ENCODE measurements around the gene TRIM75. TPM values are rescaled to one million over a fixed set of nuclear protein-coding genes. Genes with fewer than 3 reads are reported as not detected.
"Not testable (repeated sequence)": the region's sequence is repeated elsewhere in the genome, so short reads cannot be mapped to it uniquely, and the experiment has no call there.

TRIM75 gene
- total and polyA plus RNA-seq, 9 donors, result not detected

DNA sequence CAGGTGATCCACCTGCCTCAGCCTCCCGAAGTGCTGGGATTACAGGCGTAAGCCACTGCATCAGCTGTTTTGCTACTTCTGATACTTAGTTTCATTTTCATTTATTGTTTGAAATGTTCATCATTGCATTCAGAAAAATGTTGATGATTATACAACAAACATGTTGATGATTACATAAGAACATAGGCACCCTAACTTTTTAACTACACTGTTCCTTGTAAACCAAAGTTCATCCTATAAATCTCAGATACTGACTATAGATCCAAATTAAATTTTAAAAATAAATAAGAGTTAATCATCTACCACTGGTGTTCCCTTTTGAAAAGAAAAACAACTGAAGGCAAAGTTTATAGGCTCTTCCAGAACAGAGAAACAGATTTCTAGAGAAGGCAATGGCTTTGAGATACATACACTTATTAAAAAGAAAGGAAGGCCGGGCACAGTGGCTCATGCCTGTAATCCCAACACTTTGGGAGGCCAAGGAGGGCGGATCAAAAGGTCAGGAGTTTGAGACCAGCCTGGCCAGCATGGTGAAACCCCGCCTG is 23.4 kb downstream of the TRIM75 start:
- no peaks in the 10 kb centered on the region for H3K27me3 ChIP-seq
- 87 to 97% (median 96%) methylated on average over 5 of the region's 5 CpGs for WGBS, 3 donors
- no peaks in the 10 kb centered on the region for H3K9me3 ChIP-seq
- DNase-seq, result no peak
- peaks cover 2% of the 10 kb centered on the region for H3K4me1 ChIP-seq (ENCODE audit: insufficient read depth)
- intact Hi-C loops (cut with DNase I), result no loop called here
- TF ChIP-seq EP300 (IDR thresholded peaks at IDR 0.05) (no peak), POLR2A (IDR thresholded peaks at IDR 0.05) (no peak)
- TF ChIP-seq, protein P1, sequence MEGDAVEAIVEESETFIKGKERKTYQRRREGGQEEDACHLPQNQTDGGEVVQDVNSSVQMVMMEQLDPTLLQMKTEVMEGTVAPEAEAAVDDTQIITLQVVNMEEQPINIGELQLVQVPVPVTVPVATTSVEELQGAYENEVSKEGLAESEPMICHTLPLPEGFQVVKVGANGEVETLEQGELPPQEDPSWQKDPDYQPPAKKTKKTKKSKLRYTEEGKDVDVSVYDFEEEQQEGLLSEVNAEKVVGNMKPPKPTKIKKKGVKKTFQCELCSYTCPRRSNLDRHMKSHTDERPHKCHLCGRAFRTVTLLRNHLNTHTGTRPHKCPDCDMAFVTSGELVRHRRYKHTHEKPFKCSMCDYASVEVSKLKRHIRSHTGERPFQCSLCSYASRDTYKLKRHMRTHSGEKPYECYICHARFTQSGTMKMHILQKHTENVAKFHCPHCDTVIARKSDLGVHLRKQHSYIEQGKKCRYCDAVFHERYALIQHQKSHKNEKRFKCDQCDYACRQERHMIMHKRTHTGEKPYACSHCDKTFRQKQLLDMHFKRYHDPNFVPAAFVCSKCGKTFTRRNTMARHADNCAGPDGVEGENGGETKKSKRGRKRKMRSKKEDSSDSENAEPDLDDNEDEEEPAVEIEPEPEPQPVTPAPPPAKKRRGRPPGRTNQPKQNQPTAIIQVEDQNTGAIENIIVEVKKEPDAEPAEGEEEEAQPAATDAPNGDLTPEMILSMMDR (IDR thresholded peaks at IDR 0.05), result no peak
- no peaks in the 10 kb centered on the region for H3K36me3 ChIP-seq
- H3K27ac ChIP-seq, result no peak overlapping the region
- no peak overlapping the region for H3K4me3 ChIP-seq

DNA sequence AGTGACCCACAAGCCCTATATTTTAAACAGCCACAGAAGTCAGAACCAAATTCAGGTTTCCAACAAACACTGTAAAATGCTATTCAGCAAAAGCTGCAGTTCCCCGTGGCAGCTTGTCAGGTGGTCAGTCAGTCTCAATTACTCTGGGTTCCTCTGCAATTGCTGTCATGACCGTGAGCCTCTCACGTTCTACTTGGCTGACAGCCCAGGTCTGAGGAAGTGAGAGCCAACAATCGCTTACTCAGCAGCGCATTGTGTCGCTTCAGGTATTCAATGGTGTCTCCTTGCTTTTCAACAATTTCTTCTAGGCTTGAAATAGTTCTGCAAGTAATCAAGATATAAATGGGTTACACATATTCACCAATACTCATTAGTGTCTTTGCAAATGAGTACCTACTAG is 25.8 kb downstream of the TRIM75 start:
- WGBS, 3 donors, result 32 to 45% (median 36%) methylated on average over 6 of the region's 6 CpGs
- Histone ChIP-seq H3K27ac (no peak overlapping the region), H3K9me3 (no peaks in the 10 kb centered on the region), H3K36me3 (no peaks in the 10 kb centered on the region), H3K27me3 (no peaks in the 10 kb centered on the region), H3K4me3 (no peak overlapping the region), H3K4me1 (ENCODE audit: insufficient read depth) (no peaks in the 10 kb centered on the region)
- intact Hi-C loops (cut with DNase I), result no loop called here
- DNase-seq, result no peak
- no peak for TF ChIP-seq POLR2A (IDR thresholded peaks at IDR 0.05)

DNA sequence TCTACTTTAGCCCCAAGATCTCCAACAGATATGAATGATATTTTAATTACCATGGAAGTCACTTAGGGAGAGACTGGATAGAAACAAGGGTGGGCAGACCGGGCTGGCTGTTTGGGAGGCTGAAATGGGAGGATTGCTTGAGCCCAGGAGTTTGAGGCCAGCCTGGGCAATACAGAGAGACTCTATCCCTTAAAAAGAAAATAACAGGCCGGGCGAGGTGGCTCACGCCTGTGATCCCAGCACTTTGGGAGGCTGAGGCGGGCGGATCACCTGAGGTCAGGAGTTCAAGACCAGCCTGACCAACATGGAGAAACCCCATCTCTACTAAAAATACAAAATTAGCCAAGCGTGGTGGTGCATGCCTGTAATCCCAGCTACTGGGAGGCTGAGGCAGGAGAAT is 31.1 kb downstream of the TRIM75 start:
- 93 to 98% (median 98%) methylated on average over 7 of the region's 7 CpGs for WGBS, 3 donors
- intact Hi-C loops (cut with DNase I); H3K4me1 ChIP-seq (ENCODE audit: insufficient read depth); H3K27ac ChIP-seq; H3K9me3 ChIP-seq; H3K4me3 ChIP-seq; H3K27me3 ChIP-seq; H3K36me3 ChIP-seq; DNase-seq: not testable (repeated sequence)

DNA sequence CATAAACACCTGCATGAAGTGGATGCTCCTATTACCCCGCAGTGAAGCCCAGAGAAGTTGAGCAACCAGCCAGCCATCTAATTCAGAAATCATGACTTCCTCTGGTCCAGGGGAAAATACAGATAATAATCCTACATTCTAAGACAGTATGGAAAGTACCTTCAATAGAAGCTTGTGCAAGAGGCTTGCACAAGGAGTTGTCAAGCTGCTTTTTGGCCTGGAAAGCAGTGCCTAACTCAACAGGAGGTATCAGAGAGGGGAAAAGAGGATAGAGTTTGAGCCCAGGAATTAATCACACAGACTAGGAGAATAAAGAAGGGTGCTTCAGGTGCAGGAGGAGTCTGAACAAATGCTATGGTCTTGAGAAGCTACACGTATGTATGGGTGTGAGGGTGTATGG is 32.3 kb downstream of the TRIM75 start:
- Histone ChIP-seq H3K36me3 (no peaks in the 10 kb centered on the region), H3K4me1 (ENCODE audit: insufficient read depth) (no peaks in the 10 kb centered on the region), H3K27ac (no peak overlapping the region), H3K27me3 (no peaks in the 10 kb centered on the region), H3K4me3 (no peak overlapping the region), H3K9me3 (no peaks in the 10 kb centered on the region)
- no peak for TF ChIP-seq POLR2A (IDR thresholded peaks at IDR 0.05)
- TF ChIP-seq EP300 (IDR thresholded peaks at IDR 0.05), result no peak
- no peak for DNase-seq
- 92 to 100% (median 99%) methylated on average over 2 of the region's 2 CpGs for WGBS, 3 donors
- intact Hi-C loops (cut with DNase I), result no loop called here

DNA sequence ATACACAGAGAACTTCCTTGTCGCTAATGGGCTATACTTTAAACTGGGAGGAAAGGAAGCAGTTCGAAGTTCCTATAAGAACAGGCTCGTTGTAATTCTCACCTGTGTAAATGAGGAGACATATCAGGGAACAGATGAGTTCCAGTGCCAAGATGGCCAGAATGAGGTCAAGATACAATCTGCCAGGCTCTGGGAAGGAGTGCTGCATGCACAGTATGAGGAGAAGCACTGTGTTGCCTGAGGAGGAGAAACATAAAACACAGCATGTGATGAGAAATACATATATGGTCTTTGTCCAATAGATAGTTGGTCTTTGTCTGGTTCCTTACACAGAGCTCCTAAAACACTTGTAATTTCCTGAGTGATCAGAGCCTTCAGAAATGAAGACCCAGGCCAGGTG is 34.7 kb downstream of the TRIM75 start:
- Histone ChIP-seq H3K27ac (no peak overlapping the region), H3K9me3 (no peaks in the 10 kb centered on the region), H3K4me3 (no peak overlapping the region), H3K4me1 (ENCODE audit: insufficient read depth) (no peaks in the 10 kb centered on the region), H3K27me3 (no peaks in the 10 kb centered on the region), H3K36me3 (no peaks in the 10 kb centered on the region)
- 85 to 88% (median 86%) methylated on average over 3 of the region's 3 CpGs for WGBS, 3 donors
- intact Hi-C loops (cut with DNase I), result no loop called here
- TF ChIP-seq, protein P1 (IDR thresholded peaks at IDR 0.05), result no peak
- TF ChIP-seq POLR2A (IDR thresholded peaks at IDR 0.05), result no peak
- no peak for TF ChIP-seq EP300 (IDR thresholded peaks at IDR 0.05)
- DNase-seq, result no peak

DNA sequence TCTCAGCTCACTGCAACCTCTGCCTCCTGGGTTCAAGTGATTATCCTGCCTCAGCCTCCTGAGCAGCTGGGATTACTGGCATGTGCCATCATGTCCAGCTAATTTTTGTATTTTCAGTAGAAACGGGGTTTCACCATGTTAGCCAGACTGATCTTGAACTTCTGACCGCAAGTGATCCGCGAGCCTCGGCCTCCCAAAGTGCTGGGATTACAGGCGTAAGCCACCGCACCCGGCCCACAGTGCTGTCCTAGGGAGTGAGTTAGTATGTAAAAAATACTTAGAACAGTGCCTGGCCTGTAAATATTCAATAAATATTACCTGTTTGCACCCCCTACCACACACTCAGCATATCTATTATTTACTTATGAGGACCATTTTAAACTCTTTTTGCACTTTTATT is 38.5 kb downstream of the TRIM75 start:
- H3K36me3 ChIP-seq; H3K4me3 ChIP-seq; DNase-seq; H3K4me1 ChIP-seq (ENCODE audit: insufficient read depth); H3K27ac ChIP-seq; H3K27me3 ChIP-seq; intact Hi-C loops (cut with DNase I); H3K9me3 ChIP-seq: not testable (repeated sequence)
- 92 to 95% (median 94%) methylated on average over 8 of the region's 8 CpGs for WGBS, 3 donors

All from ovary (tissue), 9 donors.